K562 (cell line): ENCODE data around the gene TMEM243. TPM values are rescaled to one million over a fixed set of nuclear protein-coding genes. Genes with fewer than 3 reads are reported as not detected.

Experiments
- CREB1 ChIP-seq, 2 experiments: sonication (generic) in 1 of 2; formaldehyde crosslinking in 1 of 2; IDR thresholded peaks; 2 replicates each; pipeline versions ENCODE4 v1.6.1 to v1.8.0; 2012 to 2022; ENCODE audit warnings: inconsistent platforms in 1 of 2, mild to moderate bottlenecking in 1 of 2, missing genetic modification reagents in 1 of 2, moderate library complexity in 1 of 2
- E2F1 ChIP-seq: sonication (generic); formaldehyde crosslinking; IDR thresholded peaks from 2 replicates; pipeline ENCODE4 v1.8.1; 2023; ENCODE audit warnings: mild to moderate bottlenecking, missing genetic modification reagents, moderate library complexity
- E2F8 ChIP-seq: fragments of 450-650 bp; IDR thresholded peaks from 2 replicates; pipeline ENCODE4 v1.7.1; 2018; ENCODE audit warnings: mild to moderate bottlenecking, low read depth; ENCODE audit not compliant: partially characterized antibody
- ELF2 ChIP-seq: fragments of 250-450 bp; sonication (Bioruptor Pico); IDR thresholded peaks from 2 replicates; pipeline ENCODE4 v1.5.0; 2021; ENCODE audit warnings: mild to moderate bottlenecking
- EWSR1 ChIP-seq: fragments of 450-650 bp; IDR thresholded peaks from 2 replicates; pipeline ENCODE4 v1.6.1; 2018; ENCODE audit warnings: borderline replicate concordance, mild to moderate bottlenecking, low read depth, moderate library complexity; ENCODE audit not compliant: partially characterized antibody
- HOXB6 ChIP-seq: fragments of 250-450 bp; sonication (Bioruptor Pico); IDR thresholded peaks from 2 replicates; pipeline ENCODE4 v1.5.1; 2022; ENCODE audit warnings: mild to moderate bottlenecking, borderline replicate concordance
- KDM5B ChIP-seq: fragments of 200-600 bp; sonication (generic); IDR thresholded peaks from 2 replicates; pipeline ENCODE4 v1.6.1; 2012; ENCODE audit warnings: low read depth, mild to moderate bottlenecking, moderate library complexity, low read length, control low read depth, inconsistent platforms; ENCODE audit not compliant: insufficient replicate concordance
- KLF16 ChIP-seq: IDR thresholded peaks from 2 replicates; pipeline ENCODE4 v1.6.1; 2016; ENCODE audit warnings: antibody characterized with exemption
- MECOM ChIP-seq: fragments of 250-450 bp; sonication (Bioruptor Pico); IDR thresholded peaks from 2 replicates; pipeline ENCODE4 v1.8.0; 2022; ENCODE audit warnings: inconsistent platforms
- NCOA6 ChIP-seq: fragments of 450-650 bp; IDR thresholded peaks from 2 replicates; pipeline ENCODE4 v1.6.1; 2017; ENCODE audit warnings: mild to moderate bottlenecking
- NR2F6 ChIP-seq: fragments of 450-650 bp; formaldehyde crosslinking; IDR thresholded peaks from 2 replicates; pipeline ENCODE4 v1.4.0; 2020; ENCODE audit warnings: mild to moderate bottlenecking
- REST ChIP-seq, 2 experiments: fragments of 450-650 bp; formaldehyde crosslinking in 1 of 2; IDR thresholded peaks; 2 replicates each; pipeline versions ENCODE4 v1.4.0 to v1.6.1; 2014 to 2020; ENCODE audit warnings: mild to moderate bottlenecking in 2 of 2, borderline replicate concordance in 1 of 2, low read depth in 1 of 2
- polyA plus RNA-seq, 8 experiments: library from polyadenylated mRNA; depleted of rRNA in 4 of 8; stranded (reverse) in 5 of 8; unstranded in 3 of 8; fragments of >200 nt; fragmentation: Nextera tagmentation in 2 of 8; fragmentation: Illumina TruSeq in 1 of 8; extraction: Ambion mirVana in 2 of 8; extraction: Trizol in 1 of 8; gene quantifications; 2 replicates each; pipeline versions ENCODE4 v1.2.1 to v1.2.3, GENCODE V29; 2011 to 2014; ENCODE audit warnings: inconsistent platforms in 1 of 8, missing spikeins in 1 of 8
- total RNA-seq, 7 experiments: library from RNA; depleted of rRNA in 6 of 7; stranded (reverse); fragments of >200 nt in 6 of 7; fragmentation: Illumina TruSeq in 2 of 7; extraction: Trizol in 2 of 7; gene quantifications; 2 replicates each; pipeline versions ENCODE4 v1.2.1 to v1.2.3, GENCODE V29; 2011 to 2021; ENCODE audit warnings: low replicate concordance in 1 of 7
- TF ChIP-seq, protein P1 (sequence below): sonication (generic); formaldehyde crosslinking; IDR thresholded peaks from 2 replicates; pipeline ENCODE4 v1.8.0; 2022; ENCODE audit warnings: missing genetic modification reagents, mild to moderate bottlenecking, moderate library complexity, borderline replicate concordance

Gene TMEM243
- total and polyA plus RNA-seq, 9 of the 15 experiments (the other 6 are each of a cell fraction or from before 2014, with no cell fraction given): 3.9 to 8.6 (median 6.1) TPM

- peak; percentile 81 for TF ChIP-seq KDM5B
- TF ChIP-seq KLF16: peak; percentile 97
- TF ChIP-seq, protein P1, sequence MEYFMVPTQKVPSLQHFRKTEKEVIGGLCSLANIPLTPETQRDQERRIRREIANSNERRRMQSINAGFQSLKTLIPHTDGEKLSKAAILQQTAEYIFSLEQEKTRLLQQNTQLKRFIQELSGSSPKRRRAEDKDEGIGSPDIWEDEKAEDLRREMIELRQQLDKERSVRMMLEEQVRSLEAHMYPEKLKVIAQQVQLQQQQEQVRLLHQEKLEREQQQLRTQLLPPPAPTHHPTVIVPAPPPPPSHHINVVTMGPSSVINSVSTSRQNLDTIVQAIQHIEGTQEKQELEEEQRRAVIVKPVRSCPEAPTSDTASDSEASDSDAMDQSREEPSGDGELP (CRISPR knock-in tag): peak; percentile 98
- TF ChIP-seq MECOM (CRISPR knock-in tag): no peak
- TF ChIP-seq REST (IDR thresholded peaks at IDR 0.05; ENCODE audit: borderline replicate concordance): peak; percentile 100
- peak; percentile 47; the same call in 1 of the 2 replicates for TF ChIP-seq REST (CRISPR knock-in tag; IDR thresholded peaks at IDR 0.05; ENCODE audit: low read depth)
- TF ChIP-seq NCOA6: no peak
- 0 out of 2 replicates have a peak, but pooled peaks have one; percentile 78 for TF ChIP-seq NR2F6 (CRISPR knock-in tag)
- peak; percentile 92 for TF ChIP-seq CREB1 (IDR thresholded peaks at IDR 0.05)
- peak; percentile 95 for TF ChIP-seq CREB1 (CRISPR knock-in tag; IDR thresholded peaks at IDR 0.05)
- no peak for TF ChIP-seq HOXB6
- TF ChIP-seq EWSR1: no peak
- TF ChIP-seq ELF2 (CRISPR knock-in tag): peak; percentile 90
- peak; percentile 87 for TF ChIP-seq E2F1 (CRISPR knock-in tag)
- TF ChIP-seq E2F8: peak; percentile 98
Observed at GRCh38 chr7:87152112-87152896, 67.2 kb downstream of the TMEM243 start, which contains the start of gene DMTF1 (continued).
